GM12878 (cell line): ENCODE results near the gene YTHDF1. TPM values are rescaled to one million over a fixed set of nuclear protein-coding genes. Genes with fewer than 3 reads are reported as not detected.

Source experiments
- ATAC-seq: fragments of 200-7000 bp; cut with Tn5 transposase; 3 replicates; pipeline ENCODE4 v1.9.1; 2020; ENCODE audit warnings: mild to moderate bottlenecking, moderate library complexity
- Bru-seq: library from RNA; stranded (reverse); fragments of 400-500 nt; gene quantifications from one replicate; lab custom pipeline; 2021; lab: Mats Ljungman, UMichigan
- BruChase-seq, 2 experiments: library from RNA; stranded (reverse); fragments of 400-500 nt; gene quantifications; one replicate each; lab custom pipeline; 2021; lab: Mats Ljungman, UMichigan
- BruUV-seq: library from RNA; stranded (reverse); fragments of 400-500 nt; replicated peaks from 2 replicates; lab custom pipeline; 2021; lab: Mats Ljungman, UMichigan
- CTCF ChIA-PET: fragments of 300-600 bp; sonication (Branson Sonifier 250); formaldehyde crosslinking; extraction: SDS; loops from one replicate; lab custom pipeline; 2021; ENCODE audit warnings: inconsistent platforms; lab: Yijun Ruan, JAX
- POLR2A ChIA-PET: fragments of 350-600 bp; formaldehyde crosslinking; extraction: SDS; loops from one replicate; lab custom pipeline; 2021; ENCODE audit warnings: inconsistent platforms; lab: Charles Lee
- RAD21 ChIA-PET: fragments of 300-600 bp; sonication (Branson Sonifier 250); formaldehyde crosslinking; loops from one replicate; lab custom pipeline; 2023; ENCODE audit warnings: antibody characterized with exemption; ENCODE audit not compliant: unreplicated experiment; lab: Charles Lee
- SMC1A ChIA-PET: fragments of 300-600 bp; sonication (Branson Sonifier 250); formaldehyde crosslinking; loops from one replicate; lab custom pipeline; 2023; ENCODE audit not compliant: unreplicated experiment, uncharacterized antibody; lab: Charles Lee
- DNase-seq: peaks from one replicate; pipeline ENCODE4 v3.0.0-alpha.2; 2011; ENCODE audit warnings: low read depth, low spot score
- FAIRE-seq: peaks from 3 replicates; lab custom pipeline; 2011; peaks lifted over from hg19 to GRCh38; lab: Jason Lieb, UNC
- H2AFZ ChIP-seq: 2 replicates; pipeline ENCODE4 v1.6.0; 2011; ENCODE audit warnings: low read depth, low read length, control low read depth; ENCODE audit not compliant: control insufficient read depth
- H3K27ac ChIP-seq: 2 replicates; pipeline ENCODE4 v1.5.1; 2011; ENCODE audit warnings: control low read depth; ENCODE audit not compliant: control insufficient read depth, insufficient read depth
- H3K27me3 ChIP-seq, 2 experiments: replicated peaks in 1 of 2; 2 replicates each; pipeline versions ENCODE4 v1.6.0 to v1.6.1; 2011; ENCODE audit warnings: low read length in 1 of 2; ENCODE audit not compliant: control insufficient read depth in 2 of 2, insufficient read depth in 2 of 2
- H3K36me3 ChIP-seq, 2 experiments: 2 replicates each; pipeline ENCODE4 v1.5.1; 2011; ENCODE audit warnings: low read length in 1 of 2; ENCODE audit not compliant: control insufficient read depth in 2 of 2, insufficient read depth in 2 of 2
- H3K4me1 ChIP-seq: 2 replicates; pipeline ENCODE4 v1.6.1; 2011; ENCODE audit warnings: mild to moderate bottlenecking, low read length, moderate library complexity, mixed read lengths; ENCODE audit not compliant: control insufficient read depth, insufficient read depth
- H3K4me2 ChIP-seq: 2 replicates; pipeline ENCODE4 v1.6.0; 2011; ENCODE audit warnings: control low read depth; ENCODE audit not compliant: control insufficient read depth, insufficient read depth
- H3K4me3 ChIP-seq: fragments of 200-600 bp; sonication (generic); 2 replicates; pipeline ENCODE4 v1.5.1; 2016
- H3K79me2 ChIP-seq: 2 replicates; pipeline ENCODE4 v1.6.0; 2011; ENCODE audit warnings: low read length; ENCODE audit not compliant: control insufficient read depth, insufficient read depth
- H3K9ac ChIP-seq: 2 replicates; pipeline ENCODE4 v1.8.0; 2011; ENCODE audit warnings: low read length, control low read depth, mixed read lengths; ENCODE audit not compliant: control insufficient read depth, insufficient read depth
- H3K9me3 ChIP-seq: replicated peaks from 3 replicates; pipeline ENCODE4 v1.5.1; 2011; ENCODE audit warnings: mild to moderate bottlenecking, low read length; ENCODE audit not compliant: control insufficient read depth, insufficient read depth
- H4K20me1 ChIP-seq: 2 replicates; pipeline ENCODE4 v1.6.0; 2011; ENCODE audit not compliant: control insufficient read depth, insufficient read depth
- IRF4 ChIP-seq: IDR thresholded peaks from 2 replicates; pipeline ENCODE4 v1.6.1; 2011; ENCODE audit warnings: low read depth, low read length
- MLLT1 ChIP-seq: fragments of 450-650 bp; IDR thresholded peaks from 2 replicates; pipeline ENCODE4 v1.6.1; 2016; ENCODE audit warnings: mild to moderate bottlenecking
- NKRF ChIP-seq: fragments of 450-650 bp; conservative IDR thresholded peaks from 2 replicates; pipeline ENCODE4 v1.6.1; 2017; ENCODE audit warnings: mild to moderate bottlenecking, moderate library complexity
- PBX3 ChIP-seq: IDR thresholded peaks from 2 replicates; pipeline ENCODE4 v1.6.1; 2011; ENCODE audit warnings: mild to moderate bottlenecking, low read depth, low read length, moderate library complexity; ENCODE audit not compliant: insufficient replicate concordance
- PRDM15 ChIP-seq: fragments of 450-650 bp; formaldehyde crosslinking; IDR thresholded peaks from 2 replicates; pipeline ENCODE4 v1.4.0; 2020; ENCODE audit warnings: mild to moderate bottlenecking, moderate library complexity
- RELA ChIP-seq: fragments of 450-650 bp; IDR thresholded peaks from 2 replicates; pipeline ENCODE4 v1.8.0; 2014; ENCODE audit warnings: borderline replicate concordance; ENCODE audit not compliant: partially characterized antibody
- WGBS: methylation state at CpG from one replicate; pipeline ENCODE4 v1.1.6; 2016; ENCODE audit warnings: low lambda C conversion rate; ENCODE audit not compliant: insufficient replicate concordance, insufficient coverage; ENCODE audit errors: missing lambda C conversion rate; 5-methylcytosine and 5-hydroxymethylcytosine counted together
- in situ Hi-C: fragments of 300-500 bp; cut with MboI; formaldehyde crosslinking; loops from 9 replicates; pipeline ENCODE4 v1.14.3; 2018; ENCODE audit warnings: mixed read lengths
- intact Hi-C: fragments of 100-400 bp; cut with micrococcal nuclease; formaldehyde crosslinking; loops from one replicate; pipeline ENCODE4 v1.14.2; 2022; ENCODE audit not compliant: unreplicated experiment
- long read RNA-seq, 2 experiments: library from polyadenylated mRNA; unstranded; transcript quantifications; one replicate each; pipeline ENCODE4 v2.0.0, GENCODE V29; 2019 to 2020
- polyA minus RNA-seq, 3 experiments: library from RNA; depleted of rRNA, polyadenylated mRNA; stranded (reverse); fragments of >200 nt; gene quantifications; 2 replicates each; pipeline ENCODE4 v1.2.3, GENCODE V29; 2011
- polyA plus RNA-seq, 11 experiments: library from polyadenylated mRNA; depleted of rRNA in 4 of 11; unstranded in 6 of 11; stranded (reverse) in 5 of 11; fragments of >200 nt; fragmentation: Nextera tagmentation in 4 of 11; fragmentation: Illumina TruSeq in 1 of 11; extraction: Ambion mirVana in 4 of 11; extraction: Trizol in 1 of 11; gene quantifications; 1 replicate in 1 of 11; 2 replicates in 10 of 11; pipeline versions ENCODE4 v1.2.1 to v1.2.3, GENCODE V29; 2011 to 2016; ENCODE audit warnings: inconsistent platforms in 2 of 11, missing spikeins in 2 of 11, low read depth in 1 of 11
- total RNA-seq, 4 experiments: library from RNA; depleted of rRNA in 3 of 4; stranded (reverse); fragments of >200 nt in 3 of 4; fragmentation: Illumina TruSeq in 1 of 4; extraction: Trizol in 1 of 4; gene quantifications; 2 replicates each; pipeline versions ENCODE4 v1.2.1 to v1.2.3, GENCODE V29; 2013 to 2021

Gene YTHDF1
- total RNA-seq (2013; cell fraction: nucleolus; rRNA removed): 18.1 and 21.9 TPM in 2 replicates
- total RNA-seq (2014; rRNA removed) (19.7 and 21.6 TPM in 2 replicates), total RNA-seq (2014; rRNA removed; fragmentation: Illumina TruSeq; extraction: Trizol) (18.5 and 21.3 TPM in 2 replicates), total RNA-seq (2021) (36.1 and 37.8 TPM in 2 replicates), polyA plus RNA-seq (2011; rRNA removed) (23.2 and 27.5 TPM in 2 replicates), polyA plus RNA-seq (2014; fragmentation: Illumina TruSeq; extraction: Trizol) (23.3 and 24.7 TPM in 2 replicates), polyA plus RNA-seq (2014; fragmentation: Nextera tagmentation; extraction: Ambion mirVana) (10 to 100 TPM; 11.4 to 14.8 TPM), polyA plus RNA-seq (2014; rRNA removed) (32.9 and 33.1 TPM in 2 replicates), polyA plus RNA-seq (2016; fragmentation: Nextera tagmentation; extraction: Ambion mirVana) (10 to 100 TPM in 1 of 2 experiments, 1 to 10 TPM in 1; 4.6 to 14.5 TPM), polyA minus RNA-seq (2011; rRNA and poly(A)+ RNA removed) (19.0 and 21.1 TPM in 2 replicates), Bru-seq, nascent RNA (percentile 91 among the genes with signal in this experiment), BruChase-seq, experiment 1, labeled RNA remaining after a 6-hour chase (percentile 91 among the genes with signal in this experiment), BruChase-seq, experiment 2, labeled RNA remaining after a 2-hour chase (percentile 96 among the genes with signal in this experiment)
- polyA plus RNA-seq (2011; ENCODE audit: low read depth): 17.4 TPM
- 20.2 and 23.4 TPM in 2 replicates for polyA plus RNA-seq (2011; cell fraction: cytosol; rRNA removed)
- 24.5 and 27.8 TPM in 2 replicates for polyA plus RNA-seq (2011; cell fraction: nucleus; rRNA removed)
- 21.8 and 26.7 TPM in 2 replicates for polyA plus RNA-seq (2012)
- 14.3 and 17.2 TPM in 2 replicates for polyA minus RNA-seq (2011; cell fraction: cytosol; rRNA and poly(A)+ RNA removed)
- polyA minus RNA-seq (2011; cell fraction: nucleus; rRNA and poly(A)+ RNA removed): 5.7 and 10.3 TPM in 2 replicates
- long read RNA-seq, experiment 1, partial matches to known transcripts: 1 of 3 reads
- long read RNA-seq, experiment 1, other reads (novel, unspliced or antisense): 1 of 3 reads
- long read RNA-seq, experiment 2, partial matches to known transcripts: 8 of 24 reads
- long read RNA-seq, experiment 2, other reads (novel, unspliced or antisense): 16 of 24 reads

GRCh38 chr20:63216041-63216848 is at the start of gene YTHDF1:
Gene YTHDF1 (minus strand): TSS chr20:63216131. CDS start chr20:63215892, 239 bp downstream.
- Histone ChIP-seq H3K27ac (peak within 1 kb of the TSS; percentile 83), H3K4me2 (peak within 1 kb of the TSS; percentile 98), H3K4me3 (peak within 1 kb of the TSS; percentile 96), H3K9me3 (no peaks in the 10 kb centered on the region), H2AFZ (peak within 1 kb of the TSS; percentile 95), H3K27me3 (no peaks in the 10 kb centered on the region; a peak in 1 of 4 replicates), H3K4me1 (peaks cover 15% of the 10 kb centered on the region), H3K36me3 (peaks cover 3 to 6% of the 10 kb centered on the region in 2 experiments; a peak in 3 of 4 replicates), H4K20me1 (peaks cover 3% of the 10 kb centered on the region; the same call in 1 of the 2 replicates), H3K9ac (peak within 1 kb of the TSS; percentile 96), H3K79me2 (peaks cover 37% of the 10 kb centered on the region)
- BruUV-seq: TSS peak; percentile 91
- in situ Hi-C loops: no loop called here
- FAIRE-seq: peak; percentile 83
- ATAC-seq: peak; percentile 95
- under 1% methylated on average over 58 of the region's 96 CpGs for WGBS
- intact Hi-C loops: no loop called here
- ChIA-PET POLR2A (interaction anchor here (1.2 kb wide), 1 partner anchor 14 kb away, joined by 3 read pairs; no protein-coding TSS in a partner anchor), SMC1A (interaction anchor here (0.6 kb wide), 1 partner anchor 11 kb away, joined by 3 read pairs; no protein-coding TSS in a partner anchor), RAD21 (interaction anchor here (1.8 kb wide), 1 partner anchor 244 kb away, joined by 6 read pairs; no protein-coding TSS in a partner anchor), CTCF (interaction anchor here (1.0 to 2.2 kb wide), 6 partner anchors 8 to 201 kb away, joined by 3 to 12 read pairs (median 3); no protein-coding TSS in a partner anchor)
- peak; percentile 83 for DNase-seq
- TF ChIP-seq PRDM15 (CRISPR knock-in tag) (no peak), NKRF (peak; percentile 70), IRF4 (no peak), RELA (peak; percentile 88), PBX3 (no peak), MLLT1 (no peak)
